PC-9 (cell line): Measurements from ENCODE around the gene VWA5B1.

Experiments
- EZH2 ChIP-seq: fragments of 200-600 bp; sonication (generic); IDR thresholded peaks from 2 replicates; pipeline ENCODE4 v1.8.0; 2017; ENCODE audit warnings: antibody characterized with exemption, low read depth
- TF ChIP-seq, protein P1 (sequence below): fragments of 200-600 bp; sonication (generic); conservative IDR thresholded peaks from 2 replicates; pipeline ENCODE4 v1.6.1; 2017; ENCODE audit warnings: mixed run types, antibody characterized with exemption, mild to moderate bottlenecking, moderate library complexity

GRCh38 chr1:20395255-20395654, 104.6 kb downstream of the VWA5B1 start:
- TF ChIP-seq, protein P1, sequence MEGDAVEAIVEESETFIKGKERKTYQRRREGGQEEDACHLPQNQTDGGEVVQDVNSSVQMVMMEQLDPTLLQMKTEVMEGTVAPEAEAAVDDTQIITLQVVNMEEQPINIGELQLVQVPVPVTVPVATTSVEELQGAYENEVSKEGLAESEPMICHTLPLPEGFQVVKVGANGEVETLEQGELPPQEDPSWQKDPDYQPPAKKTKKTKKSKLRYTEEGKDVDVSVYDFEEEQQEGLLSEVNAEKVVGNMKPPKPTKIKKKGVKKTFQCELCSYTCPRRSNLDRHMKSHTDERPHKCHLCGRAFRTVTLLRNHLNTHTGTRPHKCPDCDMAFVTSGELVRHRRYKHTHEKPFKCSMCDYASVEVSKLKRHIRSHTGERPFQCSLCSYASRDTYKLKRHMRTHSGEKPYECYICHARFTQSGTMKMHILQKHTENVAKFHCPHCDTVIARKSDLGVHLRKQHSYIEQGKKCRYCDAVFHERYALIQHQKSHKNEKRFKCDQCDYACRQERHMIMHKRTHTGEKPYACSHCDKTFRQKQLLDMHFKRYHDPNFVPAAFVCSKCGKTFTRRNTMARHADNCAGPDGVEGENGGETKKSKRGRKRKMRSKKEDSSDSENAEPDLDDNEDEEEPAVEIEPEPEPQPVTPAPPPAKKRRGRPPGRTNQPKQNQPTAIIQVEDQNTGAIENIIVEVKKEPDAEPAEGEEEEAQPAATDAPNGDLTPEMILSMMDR: no peak
- no peak for TF ChIP-seq EZH2
